ENCODE data around the gene RETREG2. TPM values are rescaled to one million over a fixed set of nuclear protein-coding genes. Genes with fewer than 3 reads are reported as not detected.
A peak's percentile ranks its signal among the peaks of the same experiment; 100 is the strongest.

Gene RETREG2
- polyA plus RNA-seq, 6 donors from 2014 or later = 54.7 to 113 (median 62.7) TPM

DNA sequence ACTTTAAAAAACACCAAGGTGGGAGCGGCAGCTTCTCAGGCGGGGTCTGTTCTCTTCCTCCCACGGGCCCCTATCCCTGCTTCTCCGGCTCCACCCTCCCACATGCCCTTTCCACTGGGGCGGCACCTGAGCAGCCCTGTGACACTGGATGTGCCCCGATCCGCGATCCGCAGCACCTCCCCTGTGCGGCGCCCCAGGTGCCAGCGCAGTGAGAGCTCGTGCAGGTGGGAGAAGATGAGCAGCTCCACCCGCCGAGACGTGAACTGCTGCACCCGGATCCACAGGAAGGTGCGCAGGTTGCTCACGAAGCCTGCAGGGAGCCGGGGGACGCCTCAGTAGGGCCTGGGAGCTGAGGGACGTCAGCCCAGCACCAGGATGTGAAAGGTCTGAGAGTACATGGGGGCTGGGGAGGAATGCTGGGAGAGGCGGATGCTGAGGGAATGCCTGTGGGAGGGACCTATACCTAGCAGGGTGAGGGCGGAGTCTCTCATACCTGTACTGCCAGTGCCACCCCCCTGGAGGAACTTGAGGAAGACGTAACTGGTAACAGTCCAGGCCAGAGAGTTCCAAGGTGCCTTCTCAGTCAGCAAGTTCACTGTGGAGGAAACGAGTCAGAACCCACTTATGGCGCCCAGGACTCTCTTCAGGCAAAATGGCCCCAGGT lies 37.9 kb downstream of the RETREG2 start:
- peaks cover 0 to 7% of the 10 kb centered on the region in 2 donors for H3K36me3 Mint-ChIP-seq
- H3K27ac Mint-ChIP-seq = no peak overlapping the region
- no peak for DNase-seq
- no peak for ATAC-seq (ENCODE audit: low read depth in 2 of 2)
- H3K27me3 Mint-ChIP-seq = no peaks in the 10 kb centered on the region
- H3K4me1 Mint-ChIP-seq = peaks cover 21 to 43% (median 42%) of the 10 kb centered on the region in 3 donors
- H3K9me3 Mint-ChIP-seq = no peaks in the 10 kb centered on the region
- H3K4me3 Mint-ChIP-seq = peak overlapping the region in 1 of 8 donors; percentile 69

DNA sequence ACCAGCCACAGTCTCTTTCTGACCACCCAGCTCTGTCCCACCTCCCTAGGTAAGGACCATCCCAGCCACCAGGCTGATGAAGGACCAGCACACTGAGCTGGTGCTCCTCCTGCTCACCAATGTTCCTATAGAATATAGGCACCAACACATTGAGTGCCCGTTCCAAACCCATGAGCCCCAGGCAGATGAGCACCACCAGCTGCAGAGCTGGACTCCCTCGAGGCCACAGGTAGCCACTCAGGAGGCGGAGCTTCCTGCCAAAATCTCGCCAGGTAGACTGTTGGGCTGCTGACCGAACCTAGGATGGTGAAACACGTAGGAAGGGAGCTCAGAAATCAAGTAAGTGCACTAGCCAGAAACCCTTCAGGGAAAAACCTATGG lies 38.5 kb downstream of the RETREG2 start:
- H3K27me3 Mint-ChIP-seq = no peaks in the 10 kb centered on the region
- DNase-seq (no peak), ATAC-seq (ENCODE audit: low read depth in 2 of 2) (no peak)
- H3K27ac Mint-ChIP-seq = no peak overlapping the region
- H3K4me1 Mint-ChIP-seq = peaks cover 24 to 42% (median 37%) of the 10 kb centered on the region in 3 donors
- no peaks in the 10 kb centered on the region for H3K9me3 Mint-ChIP-seq
- H3K4me3 Mint-ChIP-seq = peak overlapping the region in 5 of 8 donors; percentile 7 to 77 (median 44)
- H3K36me3 Mint-ChIP-seq = peaks cover 4 to 12% of the 10 kb centered on the region in 2 donors

- peak overlapping the region; percentile 78 to 94 (median 84) for H3K4me3 Mint-ChIP-seq
- peaks cover 6 to 19% of the 10 kb centered on the region in 2 donors for H3K36me3 Mint-ChIP-seq
- no peaks in the 10 kb centered on the region for H3K9me3 Mint-ChIP-seq
- DNase-seq (no peak), ATAC-seq (ENCODE audit: low read depth in 2 of 2) (peak; percentile 20 to 24)
- no peaks in the 10 kb centered on the region for H3K27me3 Mint-ChIP-seq
- H3K4me1 Mint-ChIP-seq = peaks cover 26 to 42% (median 29%) of the 10 kb centered on the region in 3 donors
- H3K27ac Mint-ChIP-seq = peak overlapping the region; percentile 38 to 79 (median 70)
These were observed 40.2 kb downstream of the RETREG2 start for GRCh38 chr2:219218217-219218731.

- H3K4me3 Mint-ChIP-seq = peak within 1 kb of the TSS; percentile 78 to 94 (median 86)
- ATAC-seq (ENCODE audit: low read depth in 2 of 2) (peak; percentile 95 to 97), DNase-seq (peak; percentile 88)
- H3K4me1 Mint-ChIP-seq = peaks cover 26 to 41% (median 29%) of the 10 kb centered on the region in 3 donors
- peak within 1 kb of the TSS; percentile 61 to 92 (median 78) for H3K27ac Mint-ChIP-seq
- no peaks in the 10 kb centered on the region for H3K27me3 Mint-ChIP-seq
- peaks cover 6 to 22% of the 10 kb centered on the region in 2 donors for H3K36me3 Mint-ChIP-seq
- H3K9me3 Mint-ChIP-seq = no peaks in the 10 kb centered on the region
These were observed 40.9 kb downstream of the RETREG2 start, which contains the start of gene ABCB6 for GRCh38 chr2:219218732-219219701. TSS of gene ABCB6 (minus strand) at chr2:219218958. CDS start at chr2:219218673, 285 bp downstream.

GRCh38 chr2:219219784-219220532 lies 41.9 kb downstream of the RETREG2 start:
- ATAC-seq (ENCODE audit: low read depth in 2 of 2) (no peak), DNase-seq (no peak)
- Mint-ChIP-seq H3K9me3 (no peaks in the 10 kb centered on the region), H3K27ac (peak overlapping the region in 5 of 6 donors; percentile 26 to 79 (median 54)), H3K36me3 (peaks cover 12 to 22% of the 10 kb centered on the region in 2 donors), H3K27me3 (no peaks in the 10 kb centered on the region), H3K4me1 (peaks cover 25 to 37% (median 35%) of the 10 kb centered on the region in 3 donors), H3K4me3 (peak overlapping the region; percentile 15 to 90 (median 68))

GRCh38 chr2:219220652-219221402 lies 42.8 kb downstream of the RETREG2 start:
- Mint-ChIP-seq H3K4me3 (peak overlapping the region in 3 of 8 donors; percentile 1 to 71 (median 44)), H3K36me3 (peaks cover 16 to 30% of the 10 kb centered on the region in 2 donors), H3K4me1 (peaks cover 31 to 39% (median 37%) of the 10 kb centered on the region in 3 donors), H3K27me3 (no peaks in the 10 kb centered on the region), H3K27ac (peak overlapping the region in 2 of 6 donors; percentile 28 to 64), H3K9me3 (no peaks in the 10 kb centered on the region)
- ATAC-seq (ENCODE audit: low read depth in 2 of 2) (no peak), DNase-seq (no peak)

GRCh38 chr2:219221957-219222518 lies 44.0 kb downstream of the RETREG2 start:
- Mint-ChIP-seq H3K27ac (no peak overlapping the region), H3K36me3 (peaks cover 21 to 30% of the 10 kb centered on the region in 2 donors), H3K9me3 (no peaks in the 10 kb centered on the region), H3K4me3 (peak overlapping the region in 1 of 8 donors; percentile 71), H3K27me3 (no peaks in the 10 kb centered on the region), H3K4me1 (peaks cover 25 to 38% (median 31%) of the 10 kb centered on the region in 3 donors)
- no peak for ATAC-seq (ENCODE audit: low read depth in 2 of 2)
- no peak for DNase-seq

DNA sequence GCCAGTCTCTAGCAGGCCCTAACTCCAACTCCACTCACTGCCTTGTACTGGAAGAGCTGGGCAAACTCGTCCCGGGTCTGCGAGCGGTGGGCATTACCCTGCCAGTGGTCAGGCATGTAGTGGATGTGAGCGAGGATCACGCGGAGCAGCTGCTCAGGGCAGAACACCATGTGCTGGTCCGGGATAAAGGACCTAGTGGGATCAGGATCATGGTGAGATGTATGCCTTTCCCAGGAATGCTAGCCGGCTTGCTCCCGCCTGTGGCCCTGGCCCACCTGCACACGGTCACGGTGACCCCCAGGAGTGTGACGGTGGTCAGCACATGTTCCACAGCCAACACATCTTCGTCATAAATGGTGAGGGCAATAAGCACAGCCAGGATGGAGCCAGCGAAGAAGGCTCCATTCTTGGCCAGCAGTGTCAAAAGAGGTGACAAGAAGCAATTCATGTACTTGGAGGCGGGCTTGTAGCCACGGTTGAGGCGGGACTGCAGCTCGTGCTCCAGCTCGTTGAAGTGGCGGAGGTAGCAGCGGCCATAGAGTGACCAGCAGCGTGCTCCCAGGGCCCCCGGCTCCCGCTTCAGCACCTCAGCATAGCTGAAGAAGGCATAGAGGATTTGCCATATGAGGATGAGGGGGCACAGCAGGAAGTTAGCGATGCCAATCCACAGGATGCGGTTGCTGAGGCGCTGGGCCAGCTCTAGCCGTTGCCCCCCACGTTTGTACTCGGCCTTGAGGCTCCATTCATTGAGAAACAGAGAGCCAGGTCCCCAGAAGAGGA lies 45.9 kb downstream of the RETREG2 start:
- H3K27me3 Mint-ChIP-seq = no peaks in the 10 kb centered on the region
- peak overlapping the region in 1 of 8 donors; percentile 42 for H3K4me3 Mint-ChIP-seq
- no peak for DNase-seq
- ATAC-seq (ENCODE audit: low read depth in 2 of 2) = no peak
- H3K36me3 Mint-ChIP-seq = peaks cover 21 to 30% of the 10 kb centered on the region in 2 donors
- H3K4me1 Mint-ChIP-seq = peaks cover 31 to 44% (median 32%) of the 10 kb centered on the region in 3 donors
- no peaks in the 10 kb centered on the region for H3K9me3 Mint-ChIP-seq
- peak overlapping the region in 3 of 6 donors; percentile 11 to 81 (median 56) for H3K27ac Mint-ChIP-seq

DNA sequence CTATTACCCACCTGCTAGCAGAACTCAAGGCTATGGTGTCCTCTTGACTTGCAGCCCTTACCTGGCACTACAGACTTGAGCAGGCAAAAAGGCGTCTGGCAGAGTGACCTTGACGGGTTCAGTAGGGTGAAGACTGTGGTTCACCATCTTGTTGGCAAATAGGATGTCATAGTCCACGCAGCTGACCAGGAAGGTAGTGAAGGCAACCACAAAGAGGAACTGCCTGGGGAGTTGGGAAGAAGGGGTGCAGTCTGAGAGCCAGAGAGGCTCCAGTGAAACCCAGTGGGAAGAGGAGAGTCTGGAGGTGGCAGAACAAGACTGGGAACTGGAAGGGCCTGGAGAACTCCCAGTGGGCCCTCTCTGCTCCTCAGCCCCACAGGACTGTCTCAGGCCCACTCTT lies 47.3 kb downstream of the RETREG2 start:
- H3K4me1 Mint-ChIP-seq = peaks cover 33 to 42% (median 38%) of the 10 kb centered on the region in 3 donors
- ATAC-seq (ENCODE audit: low read depth in 2 of 2) (no peak), DNase-seq (no peak)
- no peaks in the 10 kb centered on the region for H3K27me3 Mint-ChIP-seq
- H3K36me3 Mint-ChIP-seq = peaks cover 21 to 30% of the 10 kb centered on the region in 2 donors
- no peaks in the 10 kb centered on the region for H3K9me3 Mint-ChIP-seq
- no peak overlapping the region for H3K27ac Mint-ChIP-seq
- peak overlapping the region in 2 of 8 donors; percentile 66 to 77 for H3K4me3 Mint-ChIP-seq

GRCh38 chr2:219228041-219228910 lies 50.2 kb downstream of the RETREG2 start:
- Mint-ChIP-seq H3K27ac (peak overlapping the region in 4 of 6 donors; percentile 24 to 98 (median 78)), H3K36me3 (peaks cover 15 to 18% of the 10 kb centered on the region in 2 donors), H3K27me3 (no peaks in the 10 kb centered on the region), H3K4me3 (peak overlapping the region; percentile 78 to 100 (median 88)), H3K4me1 (peaks cover 33 to 50% (median 41%) of the 10 kb centered on the region in 3 donors), H3K9me3 (no peaks in the 10 kb centered on the region)
- DNase-seq (no peak), ATAC-seq (ENCODE audit: low read depth in 2 of 2) (no peak)
